Stimulated activated CD4-positive, alpha-beta T cell treated with anti-CD3 and anti-CD28 coated beads, Interleukin-15, amount 100 ng/mL, for 24 hours (primary cell): ENCODE measurements around the gene FN3KRP.

Experiments used
- DNase-seq: peaks from one replicate; pipeline ENCODE4 v3.0.0-alpha.2; 2020

Gene FN3KRP

DNA sequence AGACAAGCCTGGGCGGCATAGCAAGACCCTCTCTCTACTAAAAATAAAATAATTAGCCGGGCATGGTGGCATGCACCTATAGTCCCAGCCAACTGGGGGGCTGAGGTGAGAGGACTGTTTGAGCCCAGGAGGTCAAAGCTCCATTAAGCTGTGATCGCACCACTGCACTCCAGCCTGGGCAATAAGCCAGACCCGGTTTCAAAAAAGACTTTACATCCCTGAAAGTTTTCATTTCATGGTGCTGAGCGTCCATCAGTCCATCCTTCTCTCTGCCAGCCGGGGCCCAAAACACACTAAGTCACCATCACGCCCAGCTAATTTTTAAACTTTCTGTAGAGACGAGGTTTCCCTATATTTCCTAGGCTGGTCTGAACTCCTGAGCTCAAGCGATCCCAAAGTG is 28.6 kb upstream of the FN3KRP start:
- DNase-seq, result no peak

DNA sequence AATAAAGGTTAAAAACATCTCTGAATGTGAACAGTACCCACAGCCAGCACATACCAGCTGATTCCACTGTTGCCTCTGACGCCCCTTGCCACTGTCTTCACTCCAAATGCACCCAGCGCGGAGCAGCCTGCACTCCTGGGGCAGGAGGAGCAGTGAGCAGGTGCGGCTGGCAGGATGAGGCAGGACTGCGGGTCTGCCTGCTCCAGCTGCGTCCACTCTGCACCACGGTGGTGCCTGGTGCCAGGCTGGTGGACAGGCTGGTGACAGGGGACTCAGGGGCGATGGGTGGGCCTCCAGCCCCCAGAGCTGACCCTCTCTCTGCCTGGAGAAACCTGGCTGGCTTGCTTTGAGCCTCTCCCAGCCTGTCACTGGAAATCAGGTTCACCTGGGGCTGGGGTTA is 27.4 kb upstream of the FN3KRP start:
- DNase-seq, result no peak

DNA sequence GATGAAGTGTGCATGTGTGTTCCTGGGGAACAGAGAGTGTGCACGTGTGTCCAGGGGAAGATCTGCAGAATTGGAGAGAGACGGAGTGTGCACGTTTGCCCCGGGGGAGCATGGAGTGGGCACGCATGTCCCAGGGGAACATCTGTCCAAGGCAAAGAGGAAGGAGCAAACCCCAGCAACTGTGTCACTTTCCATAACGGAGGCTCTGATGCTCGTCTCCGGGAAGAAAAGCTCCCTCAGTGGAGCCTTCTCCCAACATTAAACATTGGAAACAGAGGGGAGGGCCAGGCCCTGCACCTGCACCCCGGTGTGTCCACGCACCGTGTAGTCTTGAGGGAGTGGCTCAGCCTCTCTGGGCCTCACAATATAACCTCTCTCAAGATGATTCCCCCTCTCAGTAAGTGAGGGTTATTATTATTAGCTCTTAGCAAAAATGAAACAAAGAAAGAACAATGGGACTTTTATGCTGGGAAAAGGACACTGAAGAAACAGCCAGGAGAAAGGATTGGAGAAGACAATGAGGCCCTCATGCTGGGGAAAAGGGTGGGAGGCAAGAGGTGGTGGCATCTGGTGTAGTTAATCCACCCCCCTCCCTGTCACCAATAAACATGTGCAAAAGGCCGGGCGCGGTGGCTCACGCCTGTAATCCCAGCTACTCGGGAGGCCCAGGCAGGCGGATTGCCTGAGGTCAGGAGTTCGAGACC is 25.6 kb upstream of the FN3KRP start:
- no peak for DNase-seq

DNA sequence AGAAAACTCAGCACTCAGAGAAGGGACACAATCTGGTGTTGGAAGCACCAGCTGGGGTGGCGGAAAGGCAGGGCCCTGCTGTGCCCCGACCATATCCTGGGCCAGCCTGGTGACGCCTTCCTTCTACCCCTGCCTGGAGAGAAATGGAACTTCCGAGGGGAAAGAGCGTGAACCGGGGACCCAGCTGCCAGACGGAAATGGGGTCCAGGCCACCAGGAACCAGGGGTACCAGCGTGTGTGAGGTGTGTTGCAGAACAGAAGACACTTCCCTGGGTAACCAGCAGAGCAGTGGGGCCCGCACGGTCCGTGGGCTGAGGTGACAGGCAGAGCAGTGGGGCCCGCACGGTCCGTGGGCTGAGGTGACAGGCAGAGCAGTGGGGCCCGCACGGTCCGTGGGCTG is 24.8 kb upstream of the FN3KRP start:
- DNase-seq, result no peak

DNA sequence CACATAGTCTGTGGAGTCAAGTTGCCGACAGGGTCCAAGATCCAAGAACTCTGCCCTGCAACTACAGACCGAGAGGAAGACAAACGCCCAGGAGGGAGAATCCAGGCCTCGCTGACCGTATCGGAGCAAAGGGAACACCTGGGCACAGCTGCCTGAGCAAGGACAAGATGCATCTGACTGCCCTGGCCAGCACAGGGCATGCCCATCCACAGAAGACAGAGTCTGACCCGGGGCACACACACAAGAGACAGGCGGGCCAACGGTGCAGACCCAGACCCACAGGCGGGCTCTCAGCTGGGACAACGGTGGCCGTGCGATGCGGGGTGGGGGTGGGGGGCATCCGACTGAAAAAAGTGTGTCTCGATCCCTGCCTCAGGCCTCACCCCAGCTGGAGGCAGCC is 24.2 kb upstream of the FN3KRP start:
- DNase-seq, result no peak

DNA sequence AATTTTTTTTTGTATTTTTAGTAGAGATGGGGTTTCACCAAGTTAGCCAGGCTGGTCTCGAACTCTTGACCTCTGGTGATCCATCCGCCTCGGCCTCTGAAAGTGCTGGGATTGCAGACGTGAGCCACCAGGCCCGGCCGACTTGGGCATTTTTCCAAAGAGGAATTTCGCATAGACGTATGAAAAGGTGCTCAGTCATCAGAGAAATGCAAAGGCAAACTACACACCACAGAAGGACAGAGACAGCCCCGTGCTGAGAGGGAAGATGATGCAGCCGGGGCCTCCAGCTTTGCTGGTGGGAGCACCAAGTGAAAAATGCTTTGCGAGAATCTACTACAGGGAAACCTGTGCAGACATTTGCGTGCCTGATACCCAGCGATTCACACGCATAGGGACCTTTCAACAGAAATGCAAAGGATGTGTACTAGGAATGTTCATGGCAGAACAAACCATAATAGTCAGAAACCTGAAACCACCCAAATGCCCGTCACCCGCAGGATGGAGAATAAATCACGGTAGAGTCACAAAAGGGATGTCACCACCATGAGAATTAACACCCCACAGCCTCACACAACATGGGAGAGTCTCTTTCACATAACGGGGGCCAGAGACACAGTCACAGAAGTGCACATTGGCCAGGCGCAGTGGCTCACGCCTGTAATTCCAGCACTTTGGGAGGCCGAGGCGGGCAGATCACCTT is 23.2 kb upstream of the FN3KRP start:
- no peak for DNase-seq

DNA sequence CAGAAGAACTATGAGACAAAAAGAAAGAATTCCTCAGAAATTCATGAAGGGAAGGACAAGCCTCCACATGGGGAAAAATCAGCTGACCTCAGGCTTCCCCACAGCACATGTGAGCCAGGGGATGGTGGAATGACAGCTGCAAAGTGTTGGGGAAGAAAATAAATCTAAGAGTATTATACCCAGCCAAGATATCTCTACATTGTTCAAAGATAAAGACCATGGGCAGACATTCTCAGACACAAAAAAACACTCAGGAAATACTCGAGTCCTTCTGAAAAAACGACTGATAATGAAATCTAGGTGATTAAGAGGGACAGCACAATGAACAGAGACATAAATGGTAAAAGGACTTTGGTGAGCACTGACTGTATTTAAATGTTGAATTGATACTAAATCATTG is 21.9 kb upstream of the FN3KRP start:
- no peak for DNase-seq

DNA sequence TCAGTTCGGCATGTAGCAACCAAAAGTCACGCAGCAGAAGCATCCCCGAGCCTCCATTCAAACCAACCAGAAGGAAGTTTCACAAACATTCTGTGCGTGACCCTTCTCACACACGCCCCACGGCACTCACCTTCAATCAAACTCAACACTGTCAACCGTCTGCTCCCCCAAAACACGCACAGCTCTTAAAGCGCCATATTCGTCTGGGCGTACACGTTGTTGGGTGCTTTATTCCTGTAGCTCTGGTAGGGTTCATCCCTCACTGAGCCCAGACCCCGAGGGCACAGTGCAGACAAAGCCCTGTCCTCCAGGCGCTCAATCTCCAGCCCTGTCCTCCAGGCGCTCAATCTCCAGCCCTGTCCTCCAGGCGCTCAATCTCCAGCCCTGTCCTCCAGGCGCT is 20.2 kb upstream of the FN3KRP start:
- DNase-seq, result no peak

DNA sequence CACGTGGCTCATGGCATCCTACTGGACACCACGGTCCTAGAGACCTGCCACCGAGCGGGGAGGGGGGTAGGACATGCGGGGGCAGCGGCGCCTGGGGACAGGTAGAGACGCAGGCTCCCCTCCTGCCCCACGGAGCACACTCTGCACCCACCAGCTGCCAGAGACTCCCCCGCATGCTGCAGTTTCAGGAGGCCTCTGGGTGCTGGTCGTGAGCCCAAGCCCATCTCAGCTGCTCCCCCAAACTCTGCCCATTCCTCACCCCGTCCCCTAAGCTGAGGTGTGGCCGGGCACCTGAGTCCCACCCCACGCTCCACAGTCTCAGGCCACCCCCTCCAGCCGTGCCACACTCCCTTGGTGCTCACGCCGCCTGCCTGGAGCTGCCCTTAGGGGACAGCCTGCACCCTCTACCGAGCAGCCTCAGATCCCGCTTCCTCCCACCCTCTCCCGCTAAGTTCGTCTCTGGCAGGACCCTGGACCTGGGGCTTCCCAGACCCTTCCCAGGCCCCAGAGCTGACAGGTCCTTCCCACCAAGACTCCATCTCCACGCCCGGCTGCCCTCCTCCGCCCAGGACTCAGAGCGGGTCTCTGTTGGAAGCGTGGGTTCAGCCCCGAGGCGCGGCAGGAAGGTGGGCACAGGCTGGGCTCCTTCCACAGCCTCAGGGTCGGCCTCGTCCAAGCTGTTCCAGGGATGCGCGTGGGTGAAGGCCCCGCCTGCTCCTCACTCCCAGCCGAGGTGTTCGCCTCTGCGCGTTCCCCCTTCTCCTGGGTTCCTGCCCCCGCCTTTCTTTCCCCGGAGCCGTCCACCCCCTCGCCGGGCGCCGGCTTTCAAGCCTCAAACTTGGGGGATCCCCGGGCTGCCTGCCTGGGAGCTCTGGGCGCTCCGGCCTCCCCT is 19.3 kb upstream of the FN3KRP start:
- DNase-seq, result peak; percentile 41

DNA sequence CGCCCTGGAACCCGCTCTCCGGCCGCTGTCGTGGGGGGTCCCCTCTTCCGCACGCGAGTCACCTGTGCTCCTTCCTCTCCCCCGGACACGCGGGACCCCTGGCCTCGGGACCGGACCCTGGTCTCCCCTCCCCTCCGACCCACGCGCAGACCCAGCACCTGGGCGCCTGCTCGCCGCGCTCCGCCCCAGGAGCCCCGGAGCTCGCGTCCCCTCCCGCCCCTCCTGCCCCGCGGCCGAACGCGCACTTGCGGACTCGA is 18.8 kb upstream of the FN3KRP start:
- DNase-seq, result no peak

DNA sequence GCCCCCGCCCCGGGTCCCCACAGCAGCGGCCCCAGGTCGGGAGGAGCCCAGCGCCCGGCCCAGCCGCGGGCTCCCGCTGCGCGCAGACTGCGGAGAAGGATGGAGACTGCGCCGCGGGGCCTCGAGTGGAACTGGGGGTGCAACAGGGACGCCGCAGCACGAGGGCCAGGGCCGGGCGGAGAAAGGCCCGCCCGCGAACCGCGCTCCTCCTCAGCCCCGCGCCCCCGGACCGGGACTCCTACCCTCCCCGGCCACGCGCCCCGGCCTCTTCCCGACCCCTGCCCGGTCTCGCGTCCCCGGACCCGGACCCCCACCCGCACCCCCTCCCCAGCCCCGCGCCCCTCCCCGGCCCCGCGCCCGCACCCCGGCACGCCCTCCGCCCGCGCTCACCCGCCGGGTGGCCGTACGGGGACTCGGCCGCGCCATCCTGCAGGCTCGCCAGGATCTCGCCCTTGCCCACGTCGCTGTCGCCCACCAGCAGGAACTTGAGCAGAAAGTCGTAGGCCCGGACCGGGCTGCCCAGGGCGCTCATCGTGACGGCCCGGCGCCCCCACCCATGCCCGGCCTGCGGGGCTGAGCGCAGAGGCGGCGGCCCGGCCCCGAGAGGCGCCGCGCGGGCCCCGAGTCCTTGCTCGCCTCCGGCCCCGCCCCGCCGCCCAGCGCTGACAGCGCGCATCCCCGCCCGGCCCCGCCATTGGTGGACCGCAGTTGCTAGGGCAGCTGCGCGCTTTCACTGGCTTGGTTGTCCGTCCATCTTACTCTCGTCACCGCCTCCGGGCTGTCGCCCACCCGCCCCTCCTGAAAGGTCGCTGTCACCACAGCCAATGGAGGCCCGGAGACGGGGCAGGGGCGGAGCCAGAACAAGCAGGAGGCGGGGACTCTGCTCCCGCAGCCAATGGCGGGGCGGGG is 18.2 kb upstream of the FN3KRP start, which contains the start of gene RAB40B:
RAB40B (minus strand) TSS at position 634 of the 909 bp plus-strand sequence; CDS start at position 532, 102 bp downstream.
- peak; percentile 99 for DNase-seq

DNA sequence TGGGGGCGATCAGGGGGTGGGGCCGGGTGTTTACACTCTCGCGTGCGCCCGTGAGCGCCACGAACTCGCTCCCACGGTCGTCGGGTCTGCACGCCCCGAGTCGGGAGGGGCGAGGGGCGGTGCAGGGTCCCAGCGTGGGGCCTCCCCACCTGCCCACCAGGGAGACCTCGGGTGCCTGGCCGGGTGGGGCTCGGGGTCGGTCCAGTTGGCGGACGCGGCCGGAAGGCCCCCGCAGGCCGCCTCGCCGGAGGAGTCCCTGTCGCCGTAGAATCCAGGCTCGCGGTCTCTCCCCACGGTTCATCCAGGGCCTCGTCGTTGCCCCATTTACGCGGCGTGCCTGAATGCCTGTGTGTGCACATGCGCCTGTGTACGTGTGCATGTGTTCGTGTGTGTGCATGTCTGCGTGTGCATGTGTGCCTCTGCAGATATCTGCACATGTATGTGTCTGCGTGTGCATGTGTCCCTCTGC is 17.5 kb upstream of the FN3KRP start:
- no peak for DNase-seq

DNA sequence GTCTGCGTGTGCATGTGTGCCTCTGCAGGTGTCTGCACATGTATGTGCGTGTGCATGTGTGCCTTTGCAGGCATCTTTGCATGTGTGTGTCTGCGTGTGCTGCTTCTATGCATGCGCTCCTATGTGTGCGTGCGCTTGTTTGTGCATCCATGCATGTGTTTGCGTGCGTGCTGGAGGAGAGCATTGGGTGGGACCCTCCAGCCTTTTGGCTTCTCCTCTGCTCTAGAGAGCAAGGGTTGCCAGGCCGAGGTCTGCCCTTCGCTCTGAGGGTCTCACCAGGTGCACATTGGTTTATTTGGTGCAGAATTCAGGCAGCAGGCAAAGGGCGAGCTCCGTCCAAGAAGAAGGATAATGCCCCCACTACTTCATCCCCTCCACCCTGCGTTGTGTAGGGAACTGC is 17.0 kb upstream of the FN3KRP start:
- no peak for DNase-seq

DNA sequence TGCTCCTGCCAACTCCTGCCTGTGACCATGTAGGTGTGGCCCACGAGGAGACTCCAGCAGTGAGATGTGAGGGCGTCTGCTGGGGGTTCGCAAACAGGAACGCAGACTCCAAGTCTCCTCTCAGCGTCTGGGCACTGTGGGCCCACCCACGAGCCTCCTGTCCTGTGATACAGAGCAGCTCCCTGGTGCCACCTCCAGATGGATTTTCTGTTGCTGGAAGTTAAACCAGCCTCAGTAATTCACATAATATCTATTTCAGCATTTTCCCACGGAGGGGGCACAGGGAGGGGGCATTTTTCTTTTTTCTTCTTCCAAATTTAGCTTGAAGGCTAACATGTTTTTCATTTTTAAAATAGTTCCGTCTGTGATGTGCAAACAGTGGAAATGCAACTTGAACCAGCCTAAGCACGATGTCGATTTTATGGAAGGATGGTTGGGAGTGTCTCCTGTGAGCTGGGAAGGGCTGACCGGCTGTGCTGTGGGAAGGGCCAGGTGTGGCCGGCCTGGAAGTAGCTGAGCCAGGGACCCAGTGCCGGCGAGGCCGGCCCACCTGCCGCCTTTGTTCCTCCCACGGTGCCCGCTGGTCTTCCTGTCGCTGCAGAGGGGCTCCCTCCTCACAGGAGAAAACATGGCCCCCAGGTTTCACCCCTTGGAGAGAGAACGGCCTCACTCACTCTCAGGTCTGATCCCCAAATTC is 14.1 kb upstream of the FN3KRP start:
- no peak for DNase-seq

DNA sequence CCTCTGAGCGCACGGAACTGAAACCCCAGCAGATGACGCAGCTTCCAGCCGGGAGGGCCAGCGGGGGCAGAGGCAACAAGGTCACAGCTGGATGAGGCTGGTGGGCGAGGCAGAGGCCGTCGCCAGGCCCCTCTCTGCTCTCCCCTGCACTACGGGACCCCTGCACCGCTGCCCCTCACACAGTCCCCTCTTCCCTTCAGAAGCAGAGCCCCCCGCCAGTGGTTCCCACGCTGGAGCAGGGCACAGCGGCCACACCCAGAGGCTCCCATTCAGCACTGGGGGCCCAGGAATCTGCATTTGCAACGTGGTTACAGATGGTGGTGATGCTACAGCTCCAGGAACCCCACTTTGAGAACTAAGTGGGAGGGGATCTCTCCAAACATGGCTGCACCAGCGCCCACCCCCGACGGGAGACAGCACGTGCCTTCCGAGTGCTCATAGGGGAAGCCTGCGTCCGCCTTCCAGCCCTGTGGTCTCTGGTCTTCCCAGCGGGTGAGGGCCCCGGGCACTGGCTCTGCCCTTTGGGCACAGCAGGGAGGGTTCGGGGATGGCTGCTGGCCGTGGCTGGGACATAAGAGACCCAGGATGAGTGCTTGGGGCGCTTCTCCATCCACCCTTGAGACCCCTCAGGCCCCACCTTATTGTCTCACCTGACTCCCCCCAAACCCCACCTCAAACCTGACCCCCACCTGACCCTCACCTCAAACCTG is 13.3 kb upstream of the FN3KRP start:
- no peak for DNase-seq

DNA sequence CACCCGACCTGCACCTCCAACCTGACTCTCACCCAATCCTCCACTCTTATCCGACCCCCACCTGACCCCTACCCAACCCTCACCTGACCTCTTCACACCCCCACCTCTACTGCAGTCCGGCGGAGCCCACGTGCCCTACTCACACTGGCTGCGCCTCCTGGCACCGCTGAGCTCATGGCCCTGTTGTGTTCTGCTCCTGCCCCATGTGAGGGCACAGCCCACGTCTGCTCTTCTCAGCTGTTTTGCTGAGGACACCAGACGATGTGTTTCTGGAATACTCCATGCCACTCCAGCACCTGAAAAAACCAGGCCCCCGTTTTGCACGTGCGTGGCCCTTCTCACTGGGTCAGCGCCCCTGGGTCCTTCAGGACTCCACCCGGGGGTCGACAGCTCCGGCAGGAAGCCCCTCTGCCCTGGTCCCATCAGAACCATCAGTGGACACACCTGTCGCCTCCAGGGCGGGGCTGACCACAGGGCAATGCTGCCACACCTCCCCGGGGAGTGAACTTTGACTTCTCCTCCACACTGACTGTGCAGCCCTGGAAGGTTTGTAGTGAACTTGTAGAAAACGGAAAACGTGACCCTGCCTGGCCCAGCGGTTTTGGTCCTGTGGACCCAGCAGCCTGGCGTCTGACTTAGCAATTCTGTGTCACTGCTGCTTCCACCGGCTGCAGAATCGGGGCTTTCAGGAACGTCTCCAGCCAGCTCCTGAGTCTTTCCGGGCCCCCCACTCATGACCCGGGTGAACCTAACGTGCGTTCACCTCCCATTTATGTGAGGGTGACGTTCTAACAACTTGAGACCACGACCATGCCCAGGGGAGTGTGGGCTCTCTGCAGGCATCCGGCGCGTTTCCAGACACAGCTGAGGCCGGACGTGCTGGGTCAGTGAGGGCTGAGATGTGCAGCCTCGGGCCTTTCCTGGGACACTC is 12.3 kb upstream of the FN3KRP start:
- DNase-seq, result no peak

DNA sequence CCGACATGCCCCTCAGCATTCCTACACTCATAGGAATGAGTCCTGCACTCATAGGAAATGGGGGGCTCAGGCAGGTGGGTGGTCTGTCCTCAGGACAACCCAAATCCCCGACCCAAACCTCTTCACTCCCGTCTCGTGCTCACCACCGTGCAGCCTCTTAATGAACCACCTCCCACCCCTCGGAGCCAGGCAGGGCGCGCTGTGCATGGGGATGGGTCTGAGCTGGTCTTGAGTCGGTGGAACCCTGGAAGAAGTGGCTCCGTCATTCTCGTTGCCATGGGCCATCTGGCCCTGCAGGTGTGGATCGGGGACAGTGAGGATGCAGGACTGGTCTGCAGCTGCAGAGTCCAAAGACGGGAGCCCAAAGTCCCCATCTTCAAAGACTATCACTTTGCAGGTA is 11.6 kb upstream of the FN3KRP start:
- DNase-seq, result no peak

DNA sequence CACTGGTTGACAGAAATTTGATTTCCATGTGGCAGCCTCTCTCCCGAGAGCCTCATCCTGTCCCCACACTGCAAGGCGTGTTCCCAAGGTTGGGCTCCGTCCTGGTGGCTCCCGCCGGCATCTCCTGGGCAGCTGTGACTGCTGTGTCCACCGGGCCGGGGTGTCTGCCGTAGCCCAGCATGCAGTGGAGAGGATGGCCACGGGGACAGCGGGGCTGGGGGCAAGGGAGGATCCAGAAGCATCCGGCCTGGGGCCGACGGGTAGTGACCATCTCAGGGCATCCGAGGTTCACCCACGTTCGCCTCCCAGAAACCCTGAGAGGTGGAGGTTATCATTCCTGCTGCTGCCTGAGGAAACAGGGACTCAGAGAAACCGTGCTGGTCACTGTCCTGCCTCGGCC is 10.8 kb upstream of the FN3KRP start:
- no peak for DNase-seq

DNA sequence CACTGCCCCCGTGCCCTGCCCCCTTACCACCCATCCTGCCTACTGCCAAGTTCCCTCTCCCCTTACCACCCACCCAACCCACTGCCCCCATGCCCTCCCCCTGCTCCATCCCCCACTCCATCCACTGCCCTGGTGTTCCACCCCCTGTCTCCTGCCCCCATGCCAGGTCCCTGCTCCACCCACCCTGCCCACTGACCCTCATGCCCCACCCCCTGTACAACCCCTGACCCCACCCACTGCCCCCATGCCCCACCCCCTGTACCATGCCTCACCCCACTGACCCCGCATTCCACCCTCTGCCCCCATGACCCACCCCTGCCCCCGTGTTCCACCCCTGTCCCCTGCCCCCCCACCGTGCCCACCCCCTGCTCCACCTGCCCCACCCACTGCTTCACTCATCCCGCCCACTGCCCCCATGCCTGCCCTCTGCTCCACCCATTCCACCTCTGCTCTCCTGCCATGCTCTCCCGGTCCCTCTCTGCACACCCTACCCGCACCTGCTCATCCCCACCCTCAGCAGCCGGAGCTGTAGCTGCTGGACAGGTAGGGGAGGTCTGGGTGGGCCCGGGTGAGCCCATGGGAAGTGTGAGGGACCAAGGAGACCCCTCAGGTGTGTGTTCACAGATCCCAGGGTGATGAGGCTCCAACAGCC is 7.4 kb upstream of the FN3KRP start:
- no peak for DNase-seq
